ENCODE data around the gene RPS2.

- no peak for TF ChIP-seq CTCF (IDR thresholded peaks at IDR 0.05)
- TF ChIP-seq POLR2A (IDR thresholded peaks at IDR 0.05) = no peak
These were observed 16.8 kb upstream of the RPS2 start, which contains the start of gene NOXO1 for GRCh38 chr16:1981398-1981836.

All from body of pancreas (tissue), 4 donors.